ENCODE measurements around the gene BIN1.

GRCh38 chr2:127044977-127045661 lies 61.8 kb downstream of the BIN1 start:
- TF ChIP-seq CTCF (conservative IDR thresholded peaks at IDR 0.05), result no peak
- no peak for TF ChIP-seq EZH2 (IDR thresholded peaks at IDR 0.05; ENCODE audit: low read depth)

Measured in PC-9 (cell line).